ENCODE results near the gene SUN3. TPM values are rescaled to one million over a fixed set of nuclear protein-coding genes. Genes with fewer than 3 reads are reported as not detected.

SUN3 gene
- total and polyA plus RNA-seq, 2 of the 13 experiments (the other 11 are each of a cell fraction or from before 2014, with no cell fraction given), result not detected

GRCh38 chr7:47999413-47999812 is 29.5 kb downstream of the SUN3 start:
- H2AFZ ChIP-seq (ENCODE audit: low read length), result no peak overlapping the region
- in situ Hi-C loops (cut with HindIII; ENCODE audit: extremely low pct_ligation_motif_present, low pct_unique_long_range_greater_than_20kb) (no loop called here), intact Hi-C loops (cut with micrococcal nuclease; ENCODE audit: unreplicated experiment) (no loop called here)
- POLR2A ChIA-PET, result no interaction called here
- H3K9ac ChIP-seq (ENCODE audit: insufficient read depth, low read depth, low read length), result no peak overlapping the region
- no peak for TF ChIP-seq CREBL2 (CRISPR knock-in tag; IDR thresholded peaks at IDR 0.05; ENCODE audit: borderline replicate concordance)
- TF ChIP-seq TBX3 (IDR thresholded peaks at IDR 0.05; ENCODE audit: borderline replicate concordance), result no peak
- no peak for TF ChIP-seq ZNF530 (CRISPR knock-in tag; IDR thresholded peaks at IDR 0.05; ENCODE audit: low read depth)
- no peak for TF ChIP-seq SRY (CRISPR knock-in tag; IDR thresholded peaks at IDR 0.05)
- TF ChIP-seq RFX5 (IDR thresholded peaks at IDR 0.05; ENCODE audit: low read depth, low read length), result no peak
- no peak for TF ChIP-seq ZNF576 (CRISPR knock-in tag; IDR thresholded peaks at IDR 0.05)
- TF ChIP-seq SRSF4 (IDR thresholded peaks at IDR 0.05; ENCODE audit: low read depth, low read length, poor library complexity, severe bottlenecking), result no peak
- H3K4me1 ChIP-seq (ENCODE audit: insufficient read depth, low read length), result no peaks in the 10 kb centered on the region
- no peaks in the 10 kb centered on the region for H3K9me3 ChIP-seq (ENCODE audit: low read length)
- H3K27ac ChIP-seq (ENCODE audit: extremely low read length, insufficient read depth, low read length), result no peak overlapping the region
- no peak for DNase-seq (ENCODE audit: low spot score)
- no peak for ATAC-seq
- no peaks in the 10 kb centered on the region for H3K79me2 ChIP-seq (ENCODE audit: insufficient read depth, low read length)
- H4K20me1 ChIP-seq (ENCODE audit: insufficient read depth, low read length), result no peaks in the 10 kb centered on the region
- CTCF ChIA-PET (ENCODE audit: low intra/inter-chr PET ratio, low total read pairs), result no interaction called here
- H3K4me3 ChIP-seq (replicated peaks in 1 of 3; ENCODE audit: insufficient read depth in 1 of 3, low read depth in 2 of 3, low read length in 3 of 3), result no peak overlapping the region
- no TSS peak for BruUV-seq (replicated peaks)
- FAIRE-seq, result no peak
- H3K4me2 ChIP-seq (ENCODE audit: low read depth, low read length), result no peak overlapping the region
- no peaks in the 10 kb centered on the region for H3K36me3 ChIP-seq (replicated peaks in 1 of 2; ENCODE audit: control insufficient read depth in 1 of 2, insufficient read depth in 2 of 2, low read length in 2 of 2)
- 60% methylated on average over 12 of the region's 12 CpGs for WGBS (ENCODE audit: low lambda C conversion rate)
- no peaks in the 10 kb centered on the region for H3K27me3 ChIP-seq (ENCODE audit: control insufficient read depth in 1 of 2, insufficient read depth in 2 of 2, low read length in 2 of 2)

GRCh38 chr7:47992446-47992845 is 36.5 kb downstream of the SUN3 start:
- H2AFZ ChIP-seq (ENCODE audit: low read length), result no peak overlapping the region
- intact Hi-C loops (cut with micrococcal nuclease; ENCODE audit: unreplicated experiment), result no loop called here
- peak overlapping the region; percentile 73; the same call in 1 of the 2 replicates for H3K4me2 ChIP-seq (ENCODE audit: low read depth, low read length)
- H4K20me1 ChIP-seq (ENCODE audit: insufficient read depth, low read length), result no peaks in the 10 kb centered on the region
- H3K27ac ChIP-seq (ENCODE audit: extremely low read length, insufficient read depth, low read length), result no peak overlapping the region
- no peaks in the 10 kb centered on the region for H3K27me3 ChIP-seq (ENCODE audit: control insufficient read depth in 1 of 2, insufficient read depth in 2 of 2, low read length in 2 of 2)
- FAIRE-seq (no peak), DNase-seq (ENCODE audit: low spot score) (no peak), ATAC-seq (no peak)
- WGBS (ENCODE audit: low lambda C conversion rate), result 38% methylated on average over 3 of the region's 3 CpGs
- H3K4me1 ChIP-seq (ENCODE audit: insufficient read depth, low read length), result peaks cover 40% of the 10 kb centered on the region
- no peak overlapping the region for H3K9ac ChIP-seq (ENCODE audit: insufficient read depth, low read depth, low read length)
- H3K4me3 ChIP-seq (replicated peaks in 1 of 3; ENCODE audit: insufficient read depth in 1 of 3, low read depth in 2 of 3, low read length in 3 of 3), result peak overlapping the region in 1 of 3 experiments; percentile 42; a peak in 1 of 6 replicates
- BruUV-seq (replicated peaks), result no TSS peak
- no peaks in the 10 kb centered on the region for H3K9me3 ChIP-seq (ENCODE audit: low read length)
- CTCF ChIA-PET (ENCODE audit: low intra/inter-chr PET ratio, low total read pairs), result interaction anchor here (1.7 to 1.8 kb wide), 2 partner anchors 118 to 162 kb away, joined by 6 to 24 read pairs; no protein-coding TSS in a partner anchor
- no peaks in the 10 kb centered on the region for H3K79me2 ChIP-seq (ENCODE audit: insufficient read depth, low read length)
- no peaks in the 10 kb centered on the region for H3K36me3 ChIP-seq (replicated peaks in 1 of 2; ENCODE audit: control insufficient read depth in 1 of 2, insufficient read depth in 2 of 2, low read length in 2 of 2)
- POLR2A ChIA-PET, result interaction anchor here (1.6 to 2.2 kb wide), 2 partner anchors 96 to 148 kb away, joined by 7 to 12 read pairs; partner anchors contain the start of gene UPP1
- in situ Hi-C loops (cut with HindIII; ENCODE audit: extremely low pct_ligation_motif_present, low pct_unique_long_range_greater_than_20kb), result loop anchor here (5.0 kb wide), 1 partner anchor 120 kb away; no protein-coding TSS in a partner anchor
- TF ChIP-seq RORA (CRISPR knock-in tag; IDR thresholded peaks at IDR 0.05) (no peak), MXI1 (IDR thresholded peaks at IDR 0.05; ENCODE audit: borderline replicate concordance, low read depth, low read length) (no peak), IKZF1 (IDR thresholded peaks at IDR 0.05) (no peak), THAP8 (CRISPR knock-in tag; IDR thresholded peaks at IDR 0.05; ENCODE audit: borderline replicate concordance) (no peak), KAT2B (IDR thresholded peaks at IDR 0.05; ENCODE audit: borderline replicate concordance, low read depth, low read length) (no peak), RBAK (CRISPR knock-in tag; IDR thresholded peaks at IDR 0.05) (no peak), ZNF367 (CRISPR knock-in tag; IDR thresholded peaks at IDR 0.05; ENCODE audit: borderline replicate concordance) (no peak), ZNF281 (CRISPR knock-in tag; IDR thresholded peaks at IDR 0.05; ENCODE audit: borderline replicate concordance) (no peak), PRMT3 (CRISPR knock-in tag; IDR thresholded peaks at IDR 0.05; ENCODE audit: borderline replicate concordance, low read depth) (no peak)

Measured in HepG2 (cell line).